ENCODE results near the gene TTC23.

TTC23 gene

DNA sequence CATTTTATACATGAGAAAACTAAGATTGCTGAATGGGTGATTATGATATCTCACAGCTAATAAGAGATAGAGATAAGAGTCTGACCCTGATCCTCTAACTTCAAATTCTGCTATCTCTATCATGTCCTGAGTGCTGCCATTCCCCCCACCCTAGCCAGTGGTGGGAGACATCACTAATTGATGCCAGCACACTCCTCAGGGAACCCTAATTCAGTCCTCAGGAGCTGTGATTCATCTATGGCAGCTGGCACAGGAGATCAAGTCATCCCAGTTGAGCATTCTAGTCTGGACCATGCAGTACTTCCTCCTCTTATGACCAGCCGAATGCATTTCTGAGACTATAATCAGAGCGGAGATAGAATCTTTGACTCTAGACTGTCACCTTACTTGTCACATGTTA, 72.6 kb downstream of the TTC23 start:
- no peak for DNase-seq (ENCODE audit: extremely low spot score)
- TF ChIP-seq L3MBTL2 (conservative IDR thresholded peaks at IDR 0.05) (no peak), CTBP1 (IDR thresholded peaks at IDR 0.05; ENCODE audit: borderline replicate concordance) (no peak), FOXM1 (IDR thresholded peaks at IDR 0.05; ENCODE audit: borderline replicate concordance) (no peak), SP1 (IDR thresholded peaks at IDR 0.05) (no peak), BHLHE40 (IDR thresholded peaks at IDR 0.05; ENCODE audit: borderline replicate concordance) (no peak), HDGF (IDR thresholded peaks at IDR 0.05; ENCODE audit: borderline replicate concordance) (no peak), SUZ12 (IDR thresholded peaks at IDR 0.05) (no peak), ARNT (IDR thresholded peaks at IDR 0.05) (no peak), TARDBP (IDR thresholded peaks at IDR 0.05) (no peak), ZNF384 (IDR thresholded peaks at IDR 0.05) (no peak), NFRKB (IDR thresholded peaks at IDR 0.05) (no peak), LEF1 (IDR thresholded peaks at IDR 0.05; ENCODE audit: borderline replicate concordance) (no peak), FOXK2 (IDR thresholded peaks at IDR 0.05) (no peak)
- TF ChIP-seq, protein P1, sequence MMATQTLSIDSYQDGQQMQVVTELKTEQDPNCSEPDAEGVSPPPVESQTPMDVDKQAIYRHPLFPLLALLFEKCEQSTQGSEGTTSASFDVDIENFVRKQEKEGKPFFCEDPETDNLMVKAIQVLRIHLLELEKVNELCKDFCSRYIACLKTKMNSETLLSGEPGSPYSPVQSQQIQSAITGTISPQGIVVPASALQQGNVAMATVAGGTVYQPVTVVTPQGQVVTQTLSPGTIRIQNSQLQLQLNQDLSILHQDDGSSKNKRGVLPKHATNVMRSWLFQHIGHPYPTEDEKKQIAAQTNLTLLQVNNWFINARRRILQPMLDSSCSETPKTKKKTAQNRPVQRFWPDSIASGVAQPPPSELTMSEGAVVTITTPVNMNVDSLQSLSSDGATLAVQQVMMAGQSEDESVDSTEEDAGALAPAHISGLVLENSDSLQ (IDR thresholded peaks at IDR 0.05): no peak
- CTCF ChIA-PET: no interaction called here
- POLR2A ChIA-PET: no interaction called here

DNA sequence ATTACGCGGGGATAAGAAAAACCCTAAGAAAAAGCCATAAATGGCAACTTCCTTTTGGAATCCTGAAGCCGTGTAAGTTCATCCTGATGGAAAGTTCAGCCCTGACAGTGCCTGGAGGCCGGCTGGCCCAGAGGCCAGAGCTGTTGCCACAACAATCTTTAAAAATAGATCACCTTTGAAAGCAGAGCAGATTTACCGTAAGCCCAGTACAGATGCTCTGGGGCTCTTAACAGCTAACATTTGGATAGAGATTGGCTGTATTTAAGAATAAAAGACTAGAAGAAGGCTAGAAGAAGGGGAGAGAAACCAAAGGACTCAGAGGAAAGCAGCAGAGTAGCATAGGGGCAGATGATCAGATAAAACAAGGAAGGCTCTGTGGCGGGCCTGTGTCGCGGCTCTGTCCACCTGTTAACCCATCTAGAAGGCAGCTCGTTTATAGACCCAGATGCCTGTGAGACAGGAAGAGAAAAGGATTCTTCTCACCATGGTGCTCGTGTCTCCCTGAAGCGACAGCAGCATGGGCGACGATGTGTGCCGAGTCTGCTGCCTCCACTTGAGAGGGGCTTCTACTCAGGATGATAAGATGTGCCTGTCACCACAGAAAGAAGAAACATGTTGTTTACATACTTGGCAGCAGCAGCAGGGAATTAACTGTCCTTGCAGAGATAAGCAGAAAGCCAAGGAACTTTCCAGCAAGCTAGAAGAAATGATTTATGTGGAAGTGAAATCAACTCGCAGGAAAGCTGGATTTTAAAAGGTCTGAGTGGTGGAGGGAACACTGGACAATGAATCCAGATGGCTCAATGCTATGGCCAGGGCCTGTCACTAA, 74.6 kb downstream of the TTC23 start:
- DNase-seq (ENCODE audit: extremely low spot score): no peak
- no peak for TF ChIP-seq FOXK2 (IDR thresholded peaks at IDR 0.05)
- TF ChIP-seq FOXA1 (IDR thresholded peaks at IDR 0.05): no peak
- TF ChIP-seq ZNF384 (IDR thresholded peaks at IDR 0.05): no peak
- no peak for TF ChIP-seq HDGF (IDR thresholded peaks at IDR 0.05; ENCODE audit: borderline replicate concordance)
- TF ChIP-seq SP1 (IDR thresholded peaks at IDR 0.05): no peak
- no peak for TF ChIP-seq L3MBTL2 (conservative IDR thresholded peaks at IDR 0.05)
- TF ChIP-seq, protein P1 (IDR thresholded peaks at IDR 0.05): no peak
- no peak for TF ChIP-seq LEF1 (IDR thresholded peaks at IDR 0.05; ENCODE audit: borderline replicate concordance)
- no peak for TF ChIP-seq NFRKB (IDR thresholded peaks at IDR 0.05)
- TF ChIP-seq ELF4 (IDR thresholded peaks at IDR 0.05): no peak
- no peak for TF ChIP-seq TARDBP (IDR thresholded peaks at IDR 0.05)
- TF ChIP-seq FOXM1 (IDR thresholded peaks at IDR 0.05; ENCODE audit: borderline replicate concordance): no peak
- no peak for TF ChIP-seq BHLHE40 (IDR thresholded peaks at IDR 0.05; ENCODE audit: borderline replicate concordance)
- TF ChIP-seq ARNT (IDR thresholded peaks at IDR 0.05): no peak
- no peak for TF ChIP-seq CTBP1 (IDR thresholded peaks at IDR 0.05; ENCODE audit: borderline replicate concordance)
- no peak for TF ChIP-seq SUZ12 (IDR thresholded peaks at IDR 0.05)
- CTCF ChIA-PET: no interaction called here
- POLR2A ChIA-PET: no interaction called here

DNA sequence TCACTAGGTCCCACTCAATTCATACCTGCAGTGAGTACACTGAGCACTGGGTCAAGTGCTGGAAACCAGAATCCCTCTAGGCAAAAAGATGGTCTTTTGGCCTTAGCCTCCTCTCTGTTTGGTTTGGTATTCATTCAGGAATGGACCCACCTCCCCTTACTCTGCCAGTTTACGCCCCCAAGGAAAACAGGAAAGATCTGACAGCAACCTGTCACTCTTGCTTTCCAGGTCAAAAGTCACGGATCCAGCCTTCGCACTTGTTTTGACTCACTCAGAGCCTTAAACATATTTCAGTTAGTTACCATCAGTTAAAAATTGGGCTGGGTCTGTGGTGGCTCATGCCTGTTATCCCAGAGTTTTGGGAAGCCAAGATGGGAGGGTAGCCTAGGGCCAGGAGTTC, 76.4 kb downstream of the TTC23 start:
- no peak for DNase-seq (ENCODE audit: extremely low spot score)
- CTCF ChIA-PET: no interaction called here

DNA sequence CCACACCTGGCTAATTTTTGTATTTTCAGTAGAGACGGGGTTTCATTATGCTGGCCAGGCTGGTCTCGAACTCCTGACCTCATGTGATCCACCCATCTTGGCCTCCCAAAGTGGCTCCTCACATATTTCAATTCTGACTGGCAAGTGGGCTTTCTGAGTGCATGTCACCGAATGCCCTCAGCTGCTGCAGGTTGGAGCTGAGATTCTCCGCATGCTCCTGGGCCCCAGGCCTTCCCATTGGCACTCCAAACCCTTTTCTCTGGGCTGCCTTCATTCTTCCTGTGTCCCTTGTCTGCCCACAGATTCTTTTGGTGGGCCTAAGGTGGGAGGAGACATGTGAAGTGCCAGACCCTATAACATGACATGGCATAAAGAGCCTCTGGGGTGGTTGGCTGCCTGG, 77.2 kb downstream of the TTC23 start:
- CTCF ChIA-PET: no interaction called here
- TF ChIP-seq ELF4 (IDR thresholded peaks at IDR 0.05) (no peak), FOXM1 (IDR thresholded peaks at IDR 0.05; ENCODE audit: borderline replicate concordance) (no peak), NFRKB (IDR thresholded peaks at IDR 0.05) (no peak), LEF1 (IDR thresholded peaks at IDR 0.05; ENCODE audit: borderline replicate concordance) (no peak), TARDBP (IDR thresholded peaks at IDR 0.05) (no peak), CTBP1 (IDR thresholded peaks at IDR 0.05; ENCODE audit: borderline replicate concordance) (no peak), SP1 (IDR thresholded peaks at IDR 0.05) (no peak)
- TF ChIP-seq, protein P1 (IDR thresholded peaks at IDR 0.05): no peak

More for the DNA sequence above, 76.4 kb downstream of the TTC23 start:
- POLR2A ChIA-PET: no interaction called here
- TF ChIP-seq CTBP1 (IDR thresholded peaks at IDR 0.05; ENCODE audit: borderline replicate concordance) (no peak), L3MBTL2 (conservative IDR thresholded peaks at IDR 0.05) (no peak), SP1 (IDR thresholded peaks at IDR 0.05) (no peak)

DNA sequence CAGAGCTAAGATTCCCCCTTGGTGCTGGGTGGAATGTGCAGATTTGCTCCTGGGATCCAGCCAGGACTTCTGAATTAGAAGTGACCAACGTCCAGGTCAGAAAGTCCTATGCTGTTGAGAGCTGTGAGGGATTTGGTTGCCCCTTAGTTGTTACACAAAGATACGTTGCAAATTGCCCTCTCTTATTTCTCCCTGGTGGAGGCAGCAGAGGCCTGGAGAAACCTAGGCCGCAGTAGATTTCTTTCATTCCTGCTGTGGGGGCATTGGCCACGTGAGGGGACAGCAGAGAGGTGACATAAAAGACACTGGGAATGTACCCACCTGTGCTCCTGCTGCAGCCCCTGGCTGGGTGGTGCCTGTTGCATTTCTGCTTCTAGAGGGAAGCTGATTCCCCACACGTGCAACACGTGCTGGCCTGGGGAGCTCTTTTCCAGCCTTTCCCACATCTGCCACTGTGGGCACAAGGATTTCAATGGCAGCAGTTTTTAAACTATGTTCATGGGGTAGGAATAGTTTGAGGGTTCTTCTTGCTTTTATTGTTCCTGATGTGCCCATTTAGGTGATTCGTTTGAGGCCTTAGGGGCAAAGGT, 78.8 kb downstream of the TTC23 start:
- DNase-seq (ENCODE audit: extremely low spot score): peak; percentile 4
- TF ChIP-seq L3MBTL2 (conservative IDR thresholded peaks at IDR 0.05): no peak
- no peak for TF ChIP-seq ARNT (IDR thresholded peaks at IDR 0.05)
- TF ChIP-seq FOXM1 (IDR thresholded peaks at IDR 0.05; ENCODE audit: borderline replicate concordance): no peak
- no peak for TF ChIP-seq ELF4 (IDR thresholded peaks at IDR 0.05)
- TF ChIP-seq SP1 (IDR thresholded peaks at IDR 0.05): no peak
- no peak for TF ChIP-seq ZNF384 (IDR thresholded peaks at IDR 0.05)
- TF ChIP-seq FOXA1 (IDR thresholded peaks at IDR 0.05): no peak
- TF ChIP-seq NFRKB (IDR thresholded peaks at IDR 0.05): no peak
- no peak for TF ChIP-seq CTBP1 (IDR thresholded peaks at IDR 0.05; ENCODE audit: borderline replicate concordance)
- no peak for TF ChIP-seq TARDBP (IDR thresholded peaks at IDR 0.05)
- TF ChIP-seq HDGF (IDR thresholded peaks at IDR 0.05; ENCODE audit: borderline replicate concordance): no peak
- TF ChIP-seq SUZ12 (IDR thresholded peaks at IDR 0.05): no peak
- no peak for TF ChIP-seq FOXK2 (IDR thresholded peaks at IDR 0.05)
- no peak for TF ChIP-seq BHLHE40 (IDR thresholded peaks at IDR 0.05; ENCODE audit: borderline replicate concordance)
- CTCF ChIA-PET: no interaction called here
- POLR2A ChIA-PET: no interaction called here

More for the DNA sequence above, 77.2 kb downstream of the TTC23 start:
- POLR2A ChIA-PET: no interaction called here
- no peak for DNase-seq (ENCODE audit: extremely low spot score)

DNA sequence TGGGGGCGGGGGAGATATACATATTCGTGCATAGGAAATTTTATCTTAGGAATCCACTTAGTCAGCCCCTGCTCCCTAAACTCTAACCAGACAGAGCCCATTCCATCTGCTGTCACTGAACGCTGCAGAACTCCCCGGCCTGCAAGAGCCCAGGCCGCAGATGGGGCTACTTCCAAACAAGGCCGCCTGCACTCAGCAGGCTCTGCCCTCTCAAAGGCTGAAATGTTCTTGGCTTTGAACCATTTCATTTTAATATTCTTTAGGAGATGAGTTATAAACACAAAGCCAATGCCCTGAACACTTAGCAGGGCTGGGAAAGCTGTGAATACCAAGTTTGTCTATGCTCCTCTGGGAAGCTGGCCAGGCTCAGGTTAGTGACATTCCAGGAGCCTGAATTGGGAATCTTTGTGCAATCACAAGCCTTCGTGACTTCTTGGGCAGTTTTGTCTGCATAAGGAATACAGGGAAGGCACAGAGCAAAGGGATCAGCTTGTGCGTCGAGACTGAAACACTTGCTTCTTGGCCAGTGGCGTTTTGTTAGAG, 79.5 kb downstream of the TTC23 start:
- DNase-seq (ENCODE audit: extremely low spot score): no peak
- POLR2A ChIA-PET: no interaction called here
- TF ChIP-seq SUZ12 (IDR thresholded peaks at IDR 0.05): no peak
- no peak for TF ChIP-seq ZNF384 (IDR thresholded peaks at IDR 0.05)
- no peak for TF ChIP-seq LEF1 (IDR thresholded peaks at IDR 0.05; ENCODE audit: borderline replicate concordance)
- no peak for TF ChIP-seq HDGF (IDR thresholded peaks at IDR 0.05; ENCODE audit: borderline replicate concordance)
- TF ChIP-seq, protein P1 (IDR thresholded peaks at IDR 0.05): no peak
- no peak for TF ChIP-seq ARNT (IDR thresholded peaks at IDR 0.05)
- TF ChIP-seq TARDBP (IDR thresholded peaks at IDR 0.05): no peak
- TF ChIP-seq NFRKB (IDR thresholded peaks at IDR 0.05): no peak
- TF ChIP-seq FOXA1 (IDR thresholded peaks at IDR 0.05): no peak
- TF ChIP-seq BHLHE40 (IDR thresholded peaks at IDR 0.05; ENCODE audit: borderline replicate concordance): no peak
- TF ChIP-seq FOXM1 (IDR thresholded peaks at IDR 0.05; ENCODE audit: borderline replicate concordance): no peak
- no peak for TF ChIP-seq ELF4 (IDR thresholded peaks at IDR 0.05)
- TF ChIP-seq SP1 (IDR thresholded peaks at IDR 0.05): no peak
- no peak for TF ChIP-seq FOXK2 (IDR thresholded peaks at IDR 0.05)
- no peak for TF ChIP-seq CTBP1 (IDR thresholded peaks at IDR 0.05; ENCODE audit: borderline replicate concordance)
- TF ChIP-seq L3MBTL2 (conservative IDR thresholded peaks at IDR 0.05): no peak
- CTCF ChIA-PET: no interaction called here

All from HEK293T (cell line).